NCI-H146 treated with DMSO at 0.1 percent for 48 hours (cell line): ENCODE results near the gene EEF1A1.
A peak's percentile ranks its signal among the peaks of the same experiment; 100 is the strongest.
"Not testable (repeated sequence)": the region's sequence is repeated elsewhere in the genome, so short reads cannot be mapped to it uniquely, and the experiment has no call there.

Experiments
- DNase-seq: peaks from one replicate; lab custom pipeline; 2025; ENCODE audit not compliant: unreplicated experiment; lab: John Stamatoyannopoulos, UW

EEF1A1 gene

GRCh38 chr6:73520688-73521350, at the start of gene EEF1A1:
TSS of gene EEF1A1 (minus strand) at chr6:73521032. CDS start at chr6:73520026, 1,006 bp downstream.
- peak; percentile 96 for DNase-seq

- DNase-seq = no peak
Measured at GRCh38 chr6:73569121-73569520, 48.3 kb upstream of the EEF1A1 start.

- no peak for DNase-seq
Measured at GRCh38 chr6:73566954-73567591, 46.2 kb upstream of the EEF1A1 start.

- not testable (repeated sequence) for DNase-seq
Measured at GRCh38 chr6:73566486-73566871, 45.6 kb upstream of the EEF1A1 start.

GRCh38 chr6:73565767-73566485, 45.1 kb upstream of the EEF1A1 start:
- DNase-seq = no peak

GRCh38 chr6:73564578-73565345, 43.9 kb upstream of the EEF1A1 start:
- DNase-seq = no peak

- no peak for DNase-seq
Measured at GRCh38 chr6:73562558-73562957, 41.7 kb upstream of the EEF1A1 start.

GRCh38 chr6:73560853-73561407, 40.1 kb upstream of the EEF1A1 start:
- no peak for DNase-seq

GRCh38 chr6:73560182-73560732, 39.4 kb upstream of the EEF1A1 start:
- DNase-seq = no peak

- DNase-seq = not testable (repeated sequence)
Measured at GRCh38 chr6:73559399-73559794, 38.6 kb upstream of the EEF1A1 start.

- no peak for DNase-seq
Measured at GRCh38 chr6:73558624-73559398, 38.0 kb upstream of the EEF1A1 start.

GRCh38 chr6:73556836-73557235, 36.0 kb upstream of the EEF1A1 start:
- DNase-seq = no peak

GRCh38 chr6:73555380-73555949, 34.6 kb upstream of the EEF1A1 start:
- DNase-seq = not testable (repeated sequence)

- not testable (repeated sequence) for DNase-seq
Measured at GRCh38 chr6:73551115-73551514, 30.3 kb upstream of the EEF1A1 start.

- DNase-seq = no peak
Measured at GRCh38 chr6:73548458-73549446, 27.9 kb upstream of the EEF1A1 start.

- DNase-seq = no peak
Measured at GRCh38 chr6:73547036-73547435, 26.2 kb upstream of the EEF1A1 start.

GRCh38 chr6:73542891-73543290, 22.1 kb upstream of the EEF1A1 start:
- no peak for DNase-seq

GRCh38 chr6:73542481-73542880, 21.6 kb upstream of the EEF1A1 start:
- DNase-seq = not testable (repeated sequence)
